HepG2 (cell line): ENCODE data around the gene NOMO2. TPM values are rescaled to one million over a fixed set of nuclear protein-coding genes. Genes with fewer than 3 reads are reported as not detected.
"Not testable (repeated sequence)": the region's sequence is repeated elsewhere in the genome, so short reads cannot be mapped to it uniquely, and the experiment has no call there.

Experiments used
- ATAC-seq: fragments of 200-7000 bp; cut with Tn5 transposase; 3 replicates; pipeline ENCODE4 v1.9.1; 2020; ENCODE audit warnings: mild to moderate bottlenecking, moderate library complexity
- BruUV-seq: library from RNA; stranded (reverse); fragments of 400-500 nt; replicated peaks from 2 replicates; lab custom pipeline; 2021; lab: Mats Ljungman, UMichigan
- CTCF ChIA-PET: fragments of 300-600 bp; formaldehyde crosslinking; extraction: SDS; loops from one replicate; lab custom pipeline; 2021; ENCODE audit warnings: low total read pairs, inconsistent platforms, low intra/inter-chr PET ratio; lab: Yijun Ruan, JAX
- POLR2A ChIA-PET: fragments of 350-600 bp; sonication (Branson Sonifier 250); formaldehyde crosslinking; loops from one replicate; lab custom pipeline; 2020; ENCODE audit warnings: antibody characterized with exemption, inconsistent platforms; lab: Yijun Ruan, JAX
- DNase-seq: peaks from one replicate; pipeline ENCODE4 v3.0.0-alpha.2; 2015; ENCODE audit warnings: low spot score
- FAIRE-seq: peaks from 3 replicates; lab custom pipeline; 2011; peaks lifted over from hg19 to GRCh38; lab: Jason Lieb, UNC
- H2AFZ ChIP-seq: one replicate; pipeline ENCODE4 v1.6.1; 2011; ENCODE audit warnings: low read length, inconsistent platforms
- H3K27ac ChIP-seq: fragments of 300-600 bp; 3 replicates; pipeline ENCODE4 v1.8.0; 2011; ENCODE audit warnings: mixed run types, mild to moderate bottlenecking, mixed read lengths, low read length, inconsistent platforms; ENCODE audit not compliant: insufficient read depth; ENCODE audit errors: extremely low read length
- H3K27me3 ChIP-seq, 2 experiments: fragments of 200-600 bp in 1 of 2; 2 replicates in 1 of 2; 3 replicates in 1 of 2; pipeline versions ENCODE4 v1.6.0 to v1.8.0; 2011; ENCODE audit warnings: low read length in 2 of 2, mild to moderate bottlenecking in 2 of 2, moderate library complexity in 2 of 2, inconsistent platforms in 1 of 2; ENCODE audit not compliant: insufficient read depth in 2 of 2, control insufficient read depth in 1 of 2
- H3K36me3 ChIP-seq, 2 experiments: fragments of 200-600 bp in 1 of 2; replicated peaks in 1 of 2; 2 replicates in 1 of 2; 3 replicates in 1 of 2; pipeline versions ENCODE4 v1.5.1 to v1.8.0; 2011; ENCODE audit warnings: low read length in 2 of 2, inconsistent platforms in 1 of 2; ENCODE audit not compliant: insufficient read depth in 2 of 2, control insufficient read depth in 1 of 2
- H3K4me1 ChIP-seq: 2 replicates; pipeline ENCODE4 v1.5.1; 2012; ENCODE audit warnings: low read length, inconsistent platforms; ENCODE audit not compliant: insufficient read depth
- H3K4me2 ChIP-seq: 2 replicates; pipeline ENCODE4 v1.6.0; 2011; ENCODE audit warnings: low read depth, low read length, inconsistent platforms
- H3K4me3 ChIP-seq, 3 experiments: fragments of 200-600 bp in 1 of 3; sonication (generic), shearing (Covaris generic) in 1 of 3; replicated peaks in 1 of 3; 2 replicates each; pipeline ENCODE4 v1.5.1; 2011 to 2016; ENCODE audit warnings: low read length in 3 of 3, inconsistent platforms in 2 of 3, low read depth in 2 of 3, mild to moderate bottlenecking in 2 of 3, control low read depth in 1 of 3, mixed read lengths in 1 of 3; ENCODE audit not compliant: insufficient read depth in 1 of 3
- H3K79me2 ChIP-seq: one replicate; pipeline ENCODE4 v1.6.1; 2011; ENCODE audit warnings: low read length, inconsistent platforms; ENCODE audit not compliant: insufficient read depth
- H3K9ac ChIP-seq: 2 replicates; pipeline ENCODE4 v1.6.0; 2011; ENCODE audit warnings: mild to moderate bottlenecking, low read depth, low read length, inconsistent platforms; ENCODE audit not compliant: insufficient read depth
- H3K9me3 ChIP-seq: 2 replicates; pipeline ENCODE4 v1.5.1; 2012; ENCODE audit warnings: mild to moderate bottlenecking, low read length
- H4K20me1 ChIP-seq: 2 replicates; pipeline ENCODE4 v1.6.0; 2011; ENCODE audit warnings: inconsistent platforms, mild to moderate bottlenecking, low read length, moderate library complexity; ENCODE audit not compliant: insufficient read depth
- STAG1 ChIP-seq: sonication (generic); formaldehyde crosslinking; IDR thresholded peaks from 2 replicates; pipeline ENCODE4 v1.4.0; 2020; ENCODE audit warnings: missing genetic modification reagents
- WGBS: methylation state at CpG from one replicate; pipeline ENCODE4 v1.1.6; 2017; ENCODE audit warnings: low lambda C conversion rate; 5-methylcytosine and 5-hydroxymethylcytosine counted together
- in situ Hi-C: cut with HindIII; loops from 2 replicates; pipeline ENCODE4 v1.10.0; 2017; ENCODE audit warnings: low pct_unique_long_range_greater_than_20kb; ENCODE audit not compliant: extremely low pct_ligation_motif_present
- intact Hi-C: fragments of 100-400 bp; cut with micrococcal nuclease; formaldehyde crosslinking; loops from one replicate; pipeline ENCODE4 v1.10.0; 2022; ENCODE audit not compliant: unreplicated experiment
- polyA plus RNA-seq, 8 experiments: library from polyadenylated mRNA; depleted of rRNA in 3 of 8; stranded (reverse) in 7 of 8; unstranded in 1 of 8; fragments of >200 nt; fragmentation: Illumina TruSeq in 4 of 8; extraction: Trizol in 4 of 8; gene quantifications; 2 replicates each; pipeline versions ENCODE4 v1.2.1 to v1.2.3, GENCODE V29; 2011 to 2016; ENCODE audit warnings: low read depth in 4 of 8, missing spikeins in 1 of 8, mixed read lengths in 1 of 8; ENCODE audit not compliant: insufficient read depth in 1 of 8
- total RNA-seq, 5 experiments: library from RNA; depleted of rRNA; stranded (reverse); fragments of >200 nt; fragmentation: Illumina TruSeq; extraction: Trizol; gene quantifications; 2 replicates each; pipeline ENCODE4 v1.2.3, GENCODE V29; 2016; ENCODE audit warnings: low read depth in 1 of 5

The NOMO2 gene
- total and polyA plus RNA-seq, 2 of the 13 experiments (the other 11 are each of a cell fraction or from before 2014, with no cell fraction given): 217 to 372 TPM

DNA sequence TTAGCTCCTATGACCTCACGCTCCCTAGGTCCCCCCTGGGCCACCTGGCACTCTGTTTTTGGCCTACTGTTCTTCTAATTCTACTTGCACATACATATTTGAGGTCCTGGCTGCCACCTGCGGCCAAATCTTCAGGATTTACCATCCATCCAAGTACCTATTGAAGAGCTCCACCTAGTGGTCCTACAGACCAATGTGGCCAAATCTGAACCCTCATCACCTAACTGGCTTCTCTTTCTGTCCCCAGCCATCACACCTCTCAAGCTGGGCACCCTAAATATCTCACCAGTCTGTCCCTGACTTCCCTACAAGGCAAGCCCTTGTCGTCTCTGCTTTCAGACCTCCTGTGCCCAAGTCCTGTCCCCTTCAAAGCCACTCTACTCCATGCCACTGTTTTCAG, 24.9 kb downstream of the NOMO2 start:
- H3K4me1 ChIP-seq, H3K27ac ChIP-seq, H3K4me3 ChIP-seq, H3K9ac ChIP-seq, FAIRE-seq, H3K9me3 ChIP-seq, H3K27me3 ChIP-seq, POLR2A ChIA-PET, in situ Hi-C loops, DNase-seq, H3K4me2 ChIP-seq, BruUV-seq, H2AFZ ChIP-seq, CTCF ChIA-PET, H3K79me2 ChIP-seq, intact Hi-C loops, H4K20me1 ChIP-seq: not testable (repeated sequence)
- peaks cover 6 to 11% of the 10 kb centered on the region in 2 experiments; a peak in 3 of 5 replicates for H3K36me3 ChIP-seq
- 70% methylated on average over 3 of the region's 3 CpGs for WGBS
- peak; percentile 84 for ATAC-seq
- peak; percentile 56 for TF ChIP-seq STAG1 (CRISPR knock-in tag)

DNA sequence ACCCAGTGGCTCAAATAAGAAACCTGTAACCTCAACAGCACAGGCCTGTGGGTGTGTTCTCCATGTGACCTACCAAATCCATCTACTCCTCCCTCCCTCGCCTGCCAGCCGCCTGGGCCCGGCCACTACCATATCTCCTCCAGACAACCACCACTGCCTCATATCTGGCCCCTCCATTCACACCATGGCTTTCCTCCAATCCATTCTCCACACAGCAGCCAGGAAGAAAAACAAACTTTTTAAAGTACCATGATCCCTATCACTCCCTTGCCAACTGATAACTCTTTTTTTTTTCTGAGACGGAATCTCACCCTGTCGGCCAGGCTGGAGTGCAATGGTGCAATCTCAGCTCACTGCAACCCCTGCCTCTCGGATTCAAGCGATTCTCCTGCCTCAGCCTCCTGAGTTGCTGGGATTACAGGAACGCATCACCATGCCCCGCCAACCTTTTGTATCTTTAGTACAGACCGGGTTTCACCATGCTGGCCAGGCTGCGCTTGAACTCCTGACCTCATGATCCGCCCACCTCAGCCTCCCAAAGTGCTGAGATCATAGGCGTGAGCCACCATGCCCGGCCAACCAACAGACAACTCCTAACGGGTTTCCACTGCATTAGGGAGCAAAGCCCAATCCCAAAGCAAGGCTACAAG, 26.3 kb downstream of the NOMO2 start:
- H3K79me2 ChIP-seq, H3K4me1 ChIP-seq, H2AFZ ChIP-seq, in situ Hi-C loops, CTCF ChIA-PET, H4K20me1 ChIP-seq, H3K9ac ChIP-seq, ATAC-seq, DNase-seq, POLR2A ChIA-PET, intact Hi-C loops, H3K4me3 ChIP-seq, H3K9me3 ChIP-seq, H3K27me3 ChIP-seq, BruUV-seq, FAIRE-seq, H3K27ac ChIP-seq, H3K4me2 ChIP-seq: not testable (repeated sequence)
- 97% methylated on average over 12 of the region's 15 CpGs for WGBS
- H3K36me3 ChIP-seq: peaks cover 6 to 11% of the 10 kb centered on the region in 2 experiments; a peak in 3 of 5 replicates

DNA sequence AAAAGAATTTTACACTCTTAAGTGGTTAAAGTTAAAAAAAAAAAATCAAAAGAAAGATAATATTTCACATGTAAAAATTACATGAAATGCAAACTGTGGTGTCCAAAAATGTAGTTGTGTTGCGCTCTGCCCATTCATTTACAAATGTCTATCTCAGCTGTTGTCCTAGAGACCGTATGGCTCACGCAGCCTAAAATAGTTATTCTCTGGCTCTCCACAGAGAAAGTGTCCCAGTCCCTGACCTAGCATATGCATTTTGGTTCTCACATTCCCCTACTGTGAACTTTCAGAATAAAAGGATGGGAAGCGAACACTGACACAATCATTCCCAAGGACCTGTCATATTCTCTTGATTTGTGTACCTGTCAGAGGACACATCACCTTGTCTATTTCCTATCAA, 27.6 kb downstream of the NOMO2 start:
- H2AFZ ChIP-seq, H3K4me3 ChIP-seq, DNase-seq, H4K20me1 ChIP-seq, BruUV-seq, FAIRE-seq, H3K27ac ChIP-seq, H3K79me2 ChIP-seq, POLR2A ChIA-PET, ATAC-seq, H3K27me3 ChIP-seq, H3K9me3 ChIP-seq, H3K4me1 ChIP-seq, intact Hi-C loops, H3K9ac ChIP-seq, H3K4me2 ChIP-seq, CTCF ChIA-PET, in situ Hi-C loops: not testable (repeated sequence)
- H3K36me3 ChIP-seq: peaks cover 5 to 11% of the 10 kb centered on the region in 2 experiments; a peak in 3 of 5 replicates
- WGBS: 96% methylated on average over 1 of the region's 4 CpGs

DNA sequence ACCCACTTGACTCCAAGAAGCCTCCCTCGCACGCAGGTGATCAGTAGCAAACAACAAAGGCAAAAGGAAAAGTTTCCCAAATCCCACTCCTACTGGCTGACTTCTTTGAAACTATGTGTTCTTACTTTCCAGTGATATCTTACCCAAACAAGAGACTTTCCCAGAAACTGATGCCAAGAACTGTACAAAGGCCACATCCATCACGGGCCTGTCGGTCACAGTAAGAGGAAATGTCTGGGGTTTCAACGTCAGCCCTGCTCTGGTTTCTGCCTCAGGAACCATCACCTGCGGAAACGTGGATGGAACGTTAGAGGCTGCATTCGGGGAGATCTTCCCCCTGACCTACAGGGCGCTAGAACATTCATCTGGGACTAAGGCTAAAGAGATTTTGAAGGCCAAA, 30.6 kb downstream of the NOMO2 start:
- POLR2A ChIA-PET, H3K9me3 ChIP-seq, DNase-seq, H3K79me2 ChIP-seq, H2AFZ ChIP-seq, H3K27me3 ChIP-seq, H3K9ac ChIP-seq, H3K27ac ChIP-seq, BruUV-seq, H4K20me1 ChIP-seq, H3K4me1 ChIP-seq, CTCF ChIA-PET, H3K4me2 ChIP-seq, in situ Hi-C loops, H3K4me3 ChIP-seq, intact Hi-C loops, ATAC-seq, FAIRE-seq: not testable (repeated sequence)
- peaks cover 5 to 17% of the 10 kb centered on the region in 2 experiments; a peak in 4 of 5 replicates for H3K36me3 ChIP-seq
- WGBS: 96% methylated on average over 3 of the region's 10 CpGs
